ENCODE measurements around the gene MGAT5.

MGAT5 gene

GRCh38 chr2:134420259-134420658 is 166.4 kb downstream of the MGAT5 start:
- H3K27ac ChIP-seq, result no peak overlapping the region
- no peak overlapping the region for H3K4me3 ChIP-seq (ENCODE audit: low read depth in 1 of 2, low read length in 1 of 2)
- H3K9me3 ChIP-seq, result no peaks in the 10 kb centered on the region
- TF ChIP-seq CTCF (IDR thresholded peaks at IDR 0.05), result no peak
- H3K36me3 ChIP-seq, result peaks cover 24% of the 10 kb centered on the region
- no peaks in the 10 kb centered on the region for H3K27me3 ChIP-seq
- H3K4me1 ChIP-seq (ENCODE audit: control insufficient read depth in 1 of 2, insufficient read depth in 1 of 2, low read depth in 1 of 2, low read length in 1 of 2), result no peaks in the 10 kb centered on the region

GRCh38 chr2:134420920-134421319 is 167.0 kb downstream of the MGAT5 start:
- H3K36me3 ChIP-seq, result peaks cover 24% of the 10 kb centered on the region
- H3K4me3 ChIP-seq (ENCODE audit: low read depth in 1 of 2, low read length in 1 of 2), result no peak overlapping the region
- no peak for TF ChIP-seq CTCF (IDR thresholded peaks at IDR 0.05)
- no peaks in the 10 kb centered on the region for H3K4me1 ChIP-seq (ENCODE audit: control insufficient read depth in 1 of 2, insufficient read depth in 1 of 2, low read depth in 1 of 2, low read length in 1 of 2)
- H3K27ac ChIP-seq, result no peak overlapping the region
- H3K27me3 ChIP-seq, result no peaks in the 10 kb centered on the region
- H3K9me3 ChIP-seq, result no peaks in the 10 kb centered on the region

DNA sequence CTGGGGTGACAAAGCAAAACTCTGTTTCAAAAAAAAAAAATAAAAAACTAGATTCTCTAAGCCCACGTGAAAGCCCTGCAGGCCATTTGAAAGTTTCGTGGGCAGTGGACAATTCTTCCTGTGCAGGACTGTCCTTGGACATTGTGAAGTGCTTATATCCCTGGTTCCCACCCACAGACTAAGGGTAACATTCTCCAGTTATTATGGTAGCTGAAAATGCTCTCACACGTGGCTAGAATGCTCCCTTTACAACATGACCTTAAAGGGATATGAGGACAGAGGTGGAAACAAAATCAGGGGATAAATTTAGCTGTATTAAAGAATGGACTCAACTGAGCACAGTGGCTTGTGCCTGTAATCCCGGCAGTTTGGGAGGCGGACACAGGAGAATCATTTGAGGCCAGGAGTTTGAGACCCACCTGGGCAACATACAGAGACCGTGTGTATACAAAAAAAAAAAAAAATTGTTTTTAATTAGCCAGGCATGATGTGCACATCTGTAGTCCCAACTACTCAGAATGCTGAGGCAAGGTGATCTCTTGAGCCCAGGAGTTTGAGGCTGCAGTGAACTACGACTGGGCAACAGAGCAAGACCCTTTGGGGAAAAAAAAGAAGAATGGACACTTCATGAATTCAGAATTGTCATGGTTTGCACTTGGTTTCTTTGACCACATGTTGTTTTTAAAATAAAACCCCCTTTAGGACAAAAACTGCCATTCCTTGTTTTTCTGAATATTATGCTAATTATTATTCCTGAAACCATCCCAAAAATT is 167.9 kb downstream of the MGAT5 start:
- TF ChIP-seq CTCF (IDR thresholded peaks at IDR 0.05), result no peak
- H3K27me3 ChIP-seq, result no peaks in the 10 kb centered on the region
- no peaks in the 10 kb centered on the region for H3K4me1 ChIP-seq (ENCODE audit: control insufficient read depth in 1 of 2, insufficient read depth in 1 of 2, low read depth in 1 of 2, low read length in 1 of 2)
- no peak overlapping the region for H3K27ac ChIP-seq
- no peak overlapping the region for H3K4me3 ChIP-seq (ENCODE audit: low read depth in 1 of 2, low read length in 1 of 2)
- no peaks in the 10 kb centered on the region for H3K9me3 ChIP-seq
- peaks cover 24% of the 10 kb centered on the region for H3K36me3 ChIP-seq

- no peaks in the 10 kb centered on the region for H3K9me3 ChIP-seq
- no peak overlapping the region for H3K4me3 ChIP-seq (ENCODE audit: low read depth in 1 of 2, low read length in 1 of 2)
- no peaks in the 10 kb centered on the region for H3K27me3 ChIP-seq
- H3K36me3 ChIP-seq, result peaks cover 31% of the 10 kb centered on the region
- no peak for TF ChIP-seq CTCF (IDR thresholded peaks at IDR 0.05)
- H3K4me1 ChIP-seq (ENCODE audit: control insufficient read depth in 1 of 2, insufficient read depth in 1 of 2, low read depth in 1 of 2, low read length in 1 of 2), result peaks cover 17 to 34% of the 10 kb centered on the region in 2 experiments
- peak overlapping the region; percentile 11 for H3K27ac ChIP-seq
Measured at GRCh38 chr2:134425724-134426496, 172.0 kb downstream of the MGAT5 start.

- no peak for TF ChIP-seq CTCF (IDR thresholded peaks at IDR 0.05)
- Histone ChIP-seq H3K4me3 (ENCODE audit: low read depth in 1 of 2, low read length in 1 of 2) (no peak overlapping the region), H3K27ac (peak overlapping the region; percentile 11), H3K36me3 (peaks cover 31% of the 10 kb centered on the region), H3K27me3 (no peaks in the 10 kb centered on the region), H3K4me1 (ENCODE audit: control insufficient read depth in 1 of 2, insufficient read depth in 1 of 2, low read depth in 1 of 2, low read length in 1 of 2) (peaks cover 26 to 42% of the 10 kb centered on the region in 2 experiments), H3K9me3 (no peaks in the 10 kb centered on the region)
Measured at GRCh38 chr2:134426721-134427120, 172.8 kb downstream of the MGAT5 start.
